Ishikawa (cell line): ENCODE results near the gene NPHP4.

Source experiments
- CEBPB ChIP-seq: IDR thresholded peaks from 2 replicates; pipeline ENCODE4 v1.6.1; 2012
- EP300 ChIP-seq: IDR thresholded peaks from 2 replicates; pipeline ENCODE4 v1.6.1; 2012; ENCODE audit warnings: borderline replicate concordance
- NFIC ChIP-seq: IDR thresholded peaks from 2 replicates; pipeline ENCODE4 v1.6.1; 2012
- RAD21 ChIP-seq: IDR thresholded peaks from 2 replicates; pipeline ENCODE4 v1.6.1; 2012; ENCODE audit warnings: low read depth
- TAF1 ChIP-seq: IDR thresholded peaks from 2 replicates; pipeline ENCODE4 v1.6.1; 2012; ENCODE audit warnings: low read depth, mild to moderate bottlenecking
- TEAD4 ChIP-seq: IDR thresholded peaks from 2 replicates; pipeline ENCODE4 v1.6.1; 2012
- YY1 ChIP-seq: IDR thresholded peaks from 2 replicates; pipeline ENCODE4 v1.6.1; 2012; ENCODE audit warnings: low read depth
- TF ChIP-seq, protein P1 (sequence below): IDR thresholded peaks from 2 replicates; pipeline ENCODE4 v1.6.1; 2012
- TF ChIP-seq, protein P2 (sequence below): IDR thresholded peaks from 2 replicates; pipeline ENCODE4 v1.6.1; 2012; ENCODE audit warnings: low read depth, mild to moderate bottlenecking
- TF ChIP-seq, protein P3 (sequence below): IDR thresholded peaks from 2 replicates; pipeline ENCODE4 v1.6.1; 2012

DNA sequence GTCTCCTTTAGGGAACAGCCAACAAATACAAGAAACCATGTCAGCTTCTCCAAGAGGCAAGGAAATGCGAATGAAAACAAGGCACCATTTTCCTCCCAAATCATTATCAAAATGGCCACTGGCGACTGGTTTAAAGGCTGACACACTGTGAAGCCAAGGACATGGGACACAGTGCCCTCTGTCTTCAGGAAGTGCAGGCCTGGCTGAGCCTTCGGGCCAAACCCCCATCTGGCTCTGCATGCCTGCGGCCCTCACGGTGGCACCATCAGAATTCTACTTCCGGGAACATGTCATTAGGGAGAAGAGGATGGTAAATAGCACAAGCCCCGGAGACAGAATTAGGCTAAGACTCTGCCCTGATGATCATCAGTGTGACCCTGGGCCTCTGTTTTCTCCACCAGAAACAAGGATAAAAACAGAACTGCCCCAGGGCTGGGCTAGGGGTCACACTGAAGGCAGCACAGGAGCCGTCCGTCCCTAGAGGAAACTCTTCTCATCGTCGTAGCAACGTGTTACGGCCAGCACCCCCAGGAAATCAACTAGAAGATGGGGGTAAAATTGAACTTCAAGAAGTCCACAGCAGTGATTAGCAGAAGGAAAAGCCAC, 103.5 kb downstream of the NPHP4 start:
- TF ChIP-seq TAF1 (no peak), YY1 (no peak), TEAD4 (no peak), CEBPB (no peak), EP300 (no peak), RAD21 (no peak), NFIC (no peak)
- TF ChIP-seq, protein P1, sequence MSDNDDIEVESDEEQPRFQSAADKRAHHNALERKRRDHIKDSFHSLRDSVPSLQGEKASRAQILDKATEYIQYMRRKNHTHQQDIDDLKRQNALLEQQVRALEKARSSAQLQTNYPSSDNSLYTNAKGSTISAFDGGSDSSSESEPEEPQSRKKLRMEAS, result no peak
- TF ChIP-seq, protein P2, sequence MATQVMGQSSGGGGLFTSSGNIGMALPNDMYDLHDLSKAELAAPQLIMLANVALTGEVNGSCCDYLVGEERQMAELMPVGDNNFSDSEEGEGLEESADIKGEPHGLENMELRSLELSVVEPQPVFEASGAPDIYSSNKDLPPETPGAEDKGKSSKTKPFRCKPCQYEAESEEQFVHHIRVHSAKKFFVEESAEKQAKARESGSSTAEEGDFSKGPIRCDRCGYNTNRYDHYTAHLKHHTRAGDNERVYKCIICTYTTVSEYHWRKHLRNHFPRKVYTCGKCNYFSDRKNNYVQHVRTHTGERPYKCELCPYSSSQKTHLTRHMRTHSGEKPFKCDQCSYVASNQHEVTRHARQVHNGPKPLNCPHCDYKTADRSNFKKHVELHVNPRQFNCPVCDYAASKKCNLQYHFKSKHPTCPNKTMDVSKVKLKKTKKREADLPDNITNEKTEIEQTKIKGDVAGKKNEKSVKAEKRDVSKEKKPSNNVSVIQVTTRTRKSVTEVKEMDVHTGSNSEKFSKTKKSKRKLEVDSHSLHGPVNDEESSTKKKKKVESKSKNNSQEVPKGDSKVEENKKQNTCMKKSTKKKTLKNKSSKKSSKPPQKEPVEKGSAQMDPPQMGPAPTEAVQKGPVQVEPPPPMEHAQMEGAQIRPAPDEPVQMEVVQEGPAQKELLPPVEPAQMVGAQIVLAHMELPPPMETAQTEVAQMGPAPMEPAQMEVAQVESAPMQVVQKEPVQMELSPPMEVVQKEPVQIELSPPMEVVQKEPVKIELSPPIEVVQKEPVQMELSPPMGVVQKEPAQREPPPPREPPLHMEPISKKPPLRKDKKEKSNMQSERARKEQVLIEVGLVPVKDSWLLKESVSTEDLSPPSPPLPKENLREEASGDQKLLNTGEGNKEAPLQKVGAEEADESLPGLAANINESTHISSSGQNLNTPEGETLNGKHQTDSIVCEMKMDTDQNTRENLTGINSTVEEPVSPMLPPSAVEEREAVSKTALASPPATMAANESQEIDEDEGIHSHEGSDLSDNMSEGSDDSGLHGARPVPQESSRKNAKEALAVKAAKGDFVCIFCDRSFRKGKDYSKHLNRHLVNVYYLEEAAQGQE, result no peak
- TF ChIP-seq, protein P3, sequence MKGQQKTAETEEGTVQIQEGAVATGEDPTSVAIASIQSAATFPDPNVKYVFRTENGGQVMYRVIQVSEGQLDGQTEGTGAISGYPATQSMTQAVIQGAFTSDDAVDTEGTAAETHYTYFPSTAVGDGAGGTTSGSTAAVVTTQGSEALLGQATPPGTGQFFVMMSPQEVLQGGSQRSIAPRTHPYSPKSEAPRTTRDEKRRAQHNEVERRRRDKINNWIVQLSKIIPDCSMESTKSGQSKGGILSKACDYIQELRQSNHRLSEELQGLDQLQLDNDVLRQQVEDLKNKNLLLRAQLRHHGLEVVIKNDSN, result no peak
